Measurements from ENCODE around the gene MKX. TPM values are rescaled to one million over a fixed set of nuclear protein-coding genes. Genes with fewer than 3 reads are reported as not detected.

Gene MKX
- total and polyA plus RNA-seq, 4 donors: 0.50 to 3.5 (median 1.4) TPM

DNA sequence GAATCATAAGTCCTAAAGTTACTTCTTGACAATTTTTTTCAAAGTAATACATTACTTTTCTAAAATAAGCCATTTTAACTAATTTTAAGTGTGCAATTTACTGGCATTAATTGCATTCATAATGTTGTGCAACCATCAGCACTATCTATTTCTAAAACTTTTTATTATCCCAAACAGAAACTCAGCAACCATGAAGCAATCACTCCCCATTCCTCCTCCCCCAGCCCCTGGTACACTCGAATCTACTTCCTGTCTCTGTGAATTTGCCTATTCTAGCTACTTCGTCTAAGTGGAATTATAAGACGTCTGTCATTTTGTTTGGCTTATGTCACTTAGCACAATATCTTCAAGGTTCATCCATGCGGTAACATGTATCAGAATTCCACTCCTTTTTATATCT, 84.9 kb downstream of the MKX start:
- Histone ChIP-seq H3K9ac (ENCODE audit: insufficient read depth in 1 of 2, low read length in 2 of 2) (no peak overlapping the region), H3K27me3 (ENCODE audit: control insufficient read depth in 3 of 3, insufficient read depth in 3 of 3, low read length in 2 of 3) (no peaks in the 10 kb centered on the region), H3K27ac (ENCODE audit: low read depth in 1 of 2, low read length in 1 of 2) (no peak overlapping the region), H3K4me3 (no peak overlapping the region), H3K36me3 (ENCODE audit: control insufficient read depth in 4 of 4, insufficient read depth in 4 of 4, low read length in 4 of 4) (no peaks in the 10 kb centered on the region), H3K4me1 (ENCODE audit: control insufficient read depth in 5 of 5, insufficient read depth in 5 of 5, low read length in 5 of 5) (no peaks in the 10 kb centered on the region), H3K9me3 (ENCODE audit: control insufficient read depth in 4 of 4, insufficient read depth in 3 of 4, low read length in 3 of 4) (no peaks in the 10 kb centered on the region)
- TF ChIP-seq CTCF (IDR thresholded peaks at IDR 0.05; ENCODE audit: control extremely low read depth, extremely low read depth): no peak
- peak; percentile 64 for ATAC-seq (ENCODE audit: insufficient read depth, low FRiP score)
- 26 to 39% methylated on average over 4 of the region's 4 CpGs for WGBS, 2 donors
- peak in 1 of 3 donors; percentile 39 for DNase-seq

- no peak for DNase-seq
- 58 to 69% methylated on average over 11 of the region's 11 CpGs for WGBS, 2 donors
- H3K4me1 ChIP-seq (ENCODE audit: control insufficient read depth in 5 of 5, insufficient read depth in 5 of 5, low read length in 5 of 5): no peaks in the 10 kb centered on the region
- H3K4me3 ChIP-seq: no peak overlapping the region
- no peak for ATAC-seq (ENCODE audit: insufficient read depth, low FRiP score)
- no peak for TF ChIP-seq CTCF (IDR thresholded peaks at IDR 0.05; ENCODE audit: control extremely low read depth, extremely low read depth)
- no peaks in the 10 kb centered on the region for H3K9me3 ChIP-seq (ENCODE audit: control insufficient read depth in 4 of 4, insufficient read depth in 3 of 4, low read length in 3 of 4)
- H3K9ac ChIP-seq (ENCODE audit: insufficient read depth in 1 of 2, low read length in 2 of 2): no peak overlapping the region
- no peak overlapping the region for H3K27ac ChIP-seq (ENCODE audit: low read depth in 1 of 2, low read length in 1 of 2)
- no peaks in the 10 kb centered on the region for H3K36me3 ChIP-seq (ENCODE audit: control insufficient read depth in 4 of 4, insufficient read depth in 4 of 4, low read length in 4 of 4)
- no peaks in the 10 kb centered on the region for H3K27me3 ChIP-seq (ENCODE audit: control insufficient read depth in 3 of 3, insufficient read depth in 3 of 3, low read length in 2 of 3)
Observed at GRCh38 chr10:27660268-27660667, 85.4 kb downstream of the MKX start.

DNA sequence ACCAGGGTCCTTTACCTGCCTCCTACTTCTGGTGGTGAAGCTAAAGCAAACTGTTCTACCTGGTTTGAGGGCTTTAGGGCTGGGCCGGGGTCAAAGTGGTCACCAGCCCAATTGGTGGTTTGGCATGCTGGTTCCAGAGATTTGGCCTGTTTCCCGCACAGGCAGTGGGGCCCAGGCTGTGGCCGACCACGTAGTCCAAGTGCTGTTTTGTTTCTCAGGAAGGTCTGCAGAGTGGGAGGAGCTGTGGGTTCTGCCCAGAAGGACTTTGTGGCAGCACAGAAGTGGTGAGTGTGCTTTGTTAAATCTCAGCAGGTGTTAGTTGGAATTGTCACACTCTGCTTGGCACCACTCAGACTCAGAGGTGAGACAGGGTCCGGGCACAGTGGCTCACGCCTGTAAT, 85.8 kb downstream of the MKX start:
- no peaks in the 10 kb centered on the region for H3K9me3 ChIP-seq (ENCODE audit: control insufficient read depth in 4 of 4, insufficient read depth in 3 of 4, low read length in 3 of 4)
- TF ChIP-seq CTCF (IDR thresholded peaks at IDR 0.05; ENCODE audit: control extremely low read depth, extremely low read depth): no peak
- H3K36me3 ChIP-seq (ENCODE audit: control insufficient read depth in 4 of 4, insufficient read depth in 4 of 4, low read length in 4 of 4): no peaks in the 10 kb centered on the region
- ATAC-seq (ENCODE audit: insufficient read depth, low FRiP score): no peak
- WGBS, 2 donors: 57 to 66% methylated on average over 6 of the region's 6 CpGs
- H3K4me1 ChIP-seq (ENCODE audit: control insufficient read depth in 5 of 5, insufficient read depth in 5 of 5, low read length in 5 of 5): no peaks in the 10 kb centered on the region
- H3K4me3 ChIP-seq: no peak overlapping the region
- H3K27ac ChIP-seq (ENCODE audit: low read depth in 1 of 2, low read length in 1 of 2): no peak overlapping the region
- no peaks in the 10 kb centered on the region for H3K27me3 ChIP-seq (ENCODE audit: control insufficient read depth in 3 of 3, insufficient read depth in 3 of 3, low read length in 2 of 3)
- no peak for DNase-seq
- no peak overlapping the region for H3K9ac ChIP-seq (ENCODE audit: insufficient read depth in 1 of 2, low read length in 2 of 2)

DNA sequence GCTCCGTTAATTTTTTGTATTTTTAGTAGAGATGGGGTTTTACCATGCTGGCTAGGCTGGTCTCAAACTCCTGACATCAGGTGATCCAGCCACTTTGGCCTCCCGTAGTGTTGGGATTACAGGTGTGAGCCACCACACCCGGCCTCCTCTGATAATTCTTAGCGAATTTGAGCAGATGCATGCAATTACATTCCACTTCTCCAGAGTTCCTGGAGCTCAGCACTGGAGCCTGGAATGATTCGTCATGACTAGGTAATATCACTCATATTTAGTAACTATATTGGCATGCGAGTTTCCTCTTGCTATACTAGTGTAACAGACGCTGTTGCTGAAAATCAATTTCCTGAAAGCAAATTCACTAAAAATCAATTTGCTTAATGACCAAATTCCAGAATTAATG, 86.8 kb downstream of the MKX start:
- Histone ChIP-seq H3K4me1 (ENCODE audit: control insufficient read depth in 5 of 5, insufficient read depth in 5 of 5, low read length in 5 of 5) (no peaks in the 10 kb centered on the region), H3K9me3 (ENCODE audit: control insufficient read depth in 4 of 4, insufficient read depth in 3 of 4, low read length in 3 of 4) (no peaks in the 10 kb centered on the region), H3K9ac (ENCODE audit: insufficient read depth in 1 of 2, low read length in 2 of 2) (no peak overlapping the region), H3K36me3 (ENCODE audit: control insufficient read depth in 4 of 4, insufficient read depth in 4 of 4, low read length in 4 of 4) (no peaks in the 10 kb centered on the region), H3K27me3 (ENCODE audit: control insufficient read depth in 3 of 3, insufficient read depth in 3 of 3, low read length in 2 of 3) (no peaks in the 10 kb centered on the region), H3K27ac (ENCODE audit: low read depth in 1 of 2, low read length in 1 of 2) (no peak overlapping the region), H3K4me3 (no peak overlapping the region)
- TF ChIP-seq CTCF (IDR thresholded peaks at IDR 0.05; ENCODE audit: control extremely low read depth, extremely low read depth): no peak
- DNase-seq (no peak), ATAC-seq (ENCODE audit: insufficient read depth, low FRiP score) (no peak)
- 83 to 90% methylated on average over 7 of the region's 7 CpGs for WGBS, 2 donors

All from lung (tissue), 12 donors.